Measurements from ENCODE around the gene MUC12. TPM values are rescaled to one million over a fixed set of nuclear protein-coding genes. Genes with fewer than 3 reads are reported as not detected.
A peak's percentile ranks its signal among the peaks of the same experiment; 100 is the strongest.

The MUC12 gene
- total and polyA plus RNA-seq, 2 of the 8 experiments (the other 6 are each of a cell fraction or from before 2014, with no cell fraction given): 7.7 to 16.2 TPM

- ChIA-PET CTCF (ENCODE audit: partially characterized antibody) (interaction anchor here (0.6 to 3.0 kb wide), 36 partner anchors 9 to 269 kb away, joined by 3 to 34 read pairs (median 4); partner anchors contain the start of genes MOGAT3, MUC12, MUC17 and SERPINE1), POLR2A (ENCODE audit: partially characterized antibody) (interaction anchor here (1.0 kb wide), 1 partner anchor 109 kb away, joined by 5 read pairs; the partner anchor contains the start of gene MUC3A)
- Histone ChIP-seq H3K18ac (ENCODE audit: extremely low read depth, low read length) (no peak overlapping the region), H3K4me2 (ENCODE audit: insufficient read depth in 1 of 2, low read depth in 2 of 2, low read length in 2 of 2) (no peak overlapping the region), H3K14ac (ENCODE audit: insufficient read length) (no peak overlapping the region), H2BK15ac (ENCODE audit: low read length) (no peak overlapping the region), H4K91ac (replicated peaks; ENCODE audit: insufficient read length, low read length) (no peak overlapping the region), H3K4me1 (replicated peaks in 1 of 4; ENCODE audit: control insufficient read depth in 3 of 4, insufficient read depth in 4 of 4, low read length in 3 of 4) (no peaks in the 10 kb centered on the region), H3K9me3 (ENCODE audit: insufficient read depth in 2 of 2, low read depth in 1 of 2, low read length in 1 of 2) (no peaks in the 10 kb centered on the region), H2BK12ac (ENCODE audit: low read depth, low read length) (no peak overlapping the region), H3K27me3 (replicated peaks in 1 of 4; ENCODE audit: control insufficient read depth in 3 of 4, extremely low read depth in 1 of 4, insufficient read depth in 3 of 4, low read length in 3 of 4) (peaks cover 0 to 2% (median 0%) of the 10 kb centered on the region in 4 experiments; a peak in 1 of 7 replicates), H3K36me3 (ENCODE audit: control insufficient read depth in 2 of 4, insufficient read depth in 4 of 4, low read length in 3 of 4) (no peaks in the 10 kb centered on the region), H3K4ac (replicated peaks; ENCODE audit: insufficient read length, low read depth, low read length) (no peak overlapping the region), H3K4me3 (ENCODE audit: extremely low read depth in 1 of 4, insufficient read depth in 2 of 4, low read depth in 3 of 4, low read length in 4 of 4) (no peak overlapping the region), H2AK5ac (ENCODE audit: low read depth, low read length) (no peak overlapping the region), H2BK120ac (replicated peaks; ENCODE audit: low read depth, low read length) (no peak overlapping the region), H3K23ac (ENCODE audit: insufficient read length) (no peak overlapping the region), H3K23me2 (ENCODE audit: low read depth, low read length) (no peaks in the 10 kb centered on the region), H3K9ac (replicated peaks in 1 of 4; ENCODE audit: extremely low read depth in 1 of 4, low read depth in 3 of 4, low read length in 3 of 4) (no peak overlapping the region), H3K79me2 (ENCODE audit: control insufficient read depth in 1 of 2, insufficient read depth in 2 of 2, low read length in 2 of 2) (no peaks in the 10 kb centered on the region), H2AFZ (ENCODE audit: low read length) (no peak overlapping the region), H2BK5ac (ENCODE audit: low read depth, low read length) (no peak overlapping the region), H2BK20ac (ENCODE audit: low read length) (no peak overlapping the region), H4K8ac (ENCODE audit: extremely low read depth, insufficient read depth, low read length) (no peak overlapping the region), H3K56ac (replicated peaks; ENCODE audit: insufficient read length, low read depth, low read length) (no peak overlapping the region), H3K79me1 (ENCODE audit: low read depth, low read length) (no peaks in the 10 kb centered on the region), H4K5ac (ENCODE audit: insufficient read length, low read depth, low read length) (no peak overlapping the region), H3K27ac (ENCODE audit: low read depth, low read length) (no peak overlapping the region), H4K20me1 (replicated peaks in 1 of 2; ENCODE audit: control insufficient read depth in 1 of 2, insufficient read depth in 2 of 2, low read length in 2 of 2) (peaks cover 0 to 2% of the 10 kb centered on the region in 2 experiments)
- FAIRE-seq (no peak), DNase-seq (ENCODE audit: low read depth in 1 of 2, low spot score in 2 of 2) (peak in 1 of 2 experiments; percentile 88)
- 30% methylated on average over 9 of the region's 9 CpGs; no CpG with 5 or more reads in 1 of the 2 experiments for WGBS, 2 experiments (ENCODE audit: extremely low coverage in 1 of 2, insufficient coverage in 1 of 2, insufficient read length in 1 of 2, insufficient replicate concordance in 2 of 2, low coverage in 1 of 2, low lambda C conversion rate in 2 of 2, missing lambda C conversion rate in 1 of 2)
- TF ChIP-seq RAD21 (IDR thresholded peaks at IDR 0.05 in 1 of 2, conservative IDR thresholded peaks at IDR 0.05 in 1 of 2; ENCODE audit: low read depth in 2 of 2, low read length in 2 of 2) (0 out of 4 replicates have a peak, but pooled peaks of 1 of the 2 experiments have one; percentile 3), TBP (IDR thresholded peaks at IDR 0.05; ENCODE audit: low read depth, low read length) (no peak), SIN3A (conservative IDR thresholded peaks at IDR 0.05 in 1 of 2, IDR thresholded peaks at IDR 0.05 in 1 of 2; ENCODE audit: low read depth in 1 of 2, low read length in 2 of 2) (peak in 1 of 2 experiments; percentile 72; a peak in 1 of 4 replicates), MAX (IDR thresholded peaks at IDR 0.05) (0 out of 2 replicates have a peak, but pooled peaks have one; percentile 9)
Observed at GRCh38 chr7:101058355-101058754, 89.0 kb downstream of the MUC12 start.
